HCT116 (cell line): ENCODE results near the gene RCN2. TPM values are rescaled to one million over a fixed set of nuclear protein-coding genes. Genes with fewer than 3 reads are reported as not detected.

Source experiments
- ATAC-seq: fragments of 200-7000 bp; cut with Tn5 transposase; 2 replicates; pipeline ENCODE4 v1.9.1; 2020; ENCODE audit warnings: mild to moderate bottlenecking, moderate library complexity
- BruUV-seq: library from RNA; stranded (reverse); fragments of 400-500 nt; replicated peaks from 2 replicates; lab custom pipeline; 2021; lab: Mats Ljungman, UMichigan
- CTCF ChIA-PET: fragments of 300-600 bp; sonication (Branson Sonifier 250); formaldehyde crosslinking; loops from one replicate; lab custom pipeline; 2021; ENCODE audit warnings: antibody characterized with exemption; lab: Charles Lee
- POLR2A ChIA-PET: fragments of 300-600, 350-600 bp; sonication (Branson Sonifier 250); formaldehyde crosslinking; loops from one replicate; lab custom pipeline; 2021; ENCODE audit warnings: antibody characterized with exemption; lab: Charles Lee
- RAD21 ChIA-PET, 2 experiments: fragments of 300-600 bp; sonication (Branson Sonifier 250); formaldehyde crosslinking; loops; one replicate each; lab custom pipeline; 2023; ENCODE audit warnings: low total read pairs in 2 of 2; ENCODE audit not compliant: uncharacterized antibody in 2 of 2, unreplicated experiment in 2 of 2, low non-redundant PET in 1 of 2; lab: Charles Lee
- DNase-seq: peaks from one replicate; pipeline ENCODE4 v3.0.0-alpha.2; 2010; ENCODE audit warnings: low read depth, low spot score
- H2AFZ ChIP-seq: fragments of 200-600 bp; shearing (Covaris generic), sonication (generic); 2 replicates; pipeline ENCODE4 v1.6.1; 2017; ENCODE audit warnings: low read depth, mixed run types, mixed read lengths, antibody characterized with exemption, low read length; ENCODE audit not compliant: poor library complexity, severe bottlenecking
- H3K27ac ChIP-seq: 2 replicates; pipeline ENCODE4 v1.5.1; 2012; ENCODE audit warnings: low read depth, low read length
- H3K27me3 ChIP-seq: fragments of 200-600 bp; sonication (generic); 2 replicates; pipeline ENCODE4 v1.6.1; 2016; ENCODE audit warnings: mixed run types, low read length, mixed read lengths; ENCODE audit not compliant: insufficient read depth
- H3K36me3 ChIP-seq, 2 experiments: fragments of 200-500 bp in 1 of 2; fragments of 200-600 bp in 1 of 2; sonication (Bioruptor generic) in 1 of 2; sonication (generic) in 1 of 2; 2 replicates each; pipeline versions ENCODE4 v1.5.1 to v1.6.1; 2014 to 2016; ENCODE audit warnings: low read length in 2 of 2, inconsistent platforms in 1 of 2, mixed read lengths in 1 of 2, mixed run types in 1 of 2; ENCODE audit not compliant: insufficient read depth in 2 of 2, control insufficient read depth in 1 of 2
- H3K4me1 ChIP-seq, 2 experiments: fragments of 200-600 bp in 1 of 2; sonication (generic) in 1 of 2; 2 replicates each; pipeline versions ENCODE4 v1.5.1 to v1.6.1; 2012 to 2017; ENCODE audit warnings: low read length in 2 of 2, inconsistent platforms in 1 of 2, mild to moderate bottlenecking in 1 of 2, mixed read lengths in 1 of 2, mixed run types in 1 of 2, moderate library complexity in 1 of 2; ENCODE audit not compliant: insufficient read depth in 2 of 2, control insufficient read depth in 1 of 2
- H3K4me2 ChIP-seq: fragments of 200-600 bp; sonication (generic); 2 replicates; pipeline ENCODE4 v1.6.1; 2017; ENCODE audit warnings: mixed run types, low read length, mixed read lengths
- H3K4me3 ChIP-seq, 2 experiments: fragments of 200-600 bp in 1 of 2; sonication (generic) in 1 of 2; replicated peaks in 1 of 2; 2 replicates each; pipeline ENCODE4 v1.5.1; 2011 to 2016; ENCODE audit warnings: low read length in 2 of 2, control low read depth in 1 of 2, low read depth in 1 of 2, mild to moderate bottlenecking in 1 of 2, mixed read lengths in 1 of 2, mixed run types in 1 of 2
- H3K79me2 ChIP-seq: fragments of 200-600 bp; sonication (generic); 2 replicates; pipeline ENCODE4 v1.6.1; 2017; ENCODE audit warnings: mild to moderate bottlenecking, mixed run types, low read length, moderate library complexity, mixed read lengths; ENCODE audit not compliant: insufficient read depth
- H3K9ac ChIP-seq: fragments of 200-600 bp; sonication (generic); 2 replicates; pipeline ENCODE4 v1.6.1; 2016; ENCODE audit warnings: low read length, mixed read lengths
- H3K9me2 ChIP-seq: fragments of 200-600 bp; sonication (generic), shearing (Covaris generic); 2 replicates; pipeline ENCODE4 v1.6.1; 2017; ENCODE audit warnings: mixed run types, mild to moderate bottlenecking, moderate library complexity; ENCODE audit not compliant: insufficient read depth
- H3K9me3 ChIP-seq, 2 experiments: fragments of 200-500 bp in 1 of 2; fragments of 200-600 bp in 1 of 2; sonication (Bioruptor generic) in 1 of 2; sonication (generic) in 1 of 2; 2 replicates each; pipeline ENCODE4 v1.6.1; 2014 to 2017; ENCODE audit warnings: low read length in 2 of 2, mixed read lengths in 2 of 2, inconsistent platforms in 1 of 2, low read depth in 1 of 2, mild to moderate bottlenecking in 1 of 2, mixed run types in 1 of 2, moderate library complexity in 1 of 2; ENCODE audit not compliant: control insufficient read depth in 1 of 2, insufficient read depth in 1 of 2
- H4K20me1 ChIP-seq: fragments of 200-600 bp; sonication (generic), shearing (Covaris generic); 2 replicates; pipeline ENCODE4 v1.6.1; 2017; ENCODE audit warnings: mixed run types, mild to moderate bottlenecking, moderate library complexity; ENCODE audit not compliant: insufficient read depth
- CEBPB ChIP-seq: IDR thresholded peaks from 2 replicates; pipeline ENCODE4 v1.6.1; 2012; ENCODE audit warnings: low read depth
- FOSL1 ChIP-seq: IDR thresholded peaks from 2 replicates; pipeline ENCODE4 v1.6.1; 2012; ENCODE audit warnings: low read depth
- YY1 ChIP-seq: IDR thresholded peaks from 2 replicates; pipeline ENCODE4 v1.6.1; 2011; ENCODE audit warnings: low read length, low read depth, moderate library complexity, mild to moderate bottlenecking; ENCODE audit not compliant: insufficient replicate concordance; ENCODE audit errors: extremely low read depth
- ZFX ChIP-seq: fragments of 450-650 bp; IDR thresholded peaks from 2 replicates; pipeline ENCODE4 v1.6.1; 2017
- ZNF274 ChIP-seq: fragments of 200-500 bp; sonication (Bioruptor generic); IDR thresholded peaks from 2 replicates; pipeline ENCODE4 v1.6.1; 2014; ENCODE audit warnings: mild to moderate bottlenecking, low read depth, low read length, inconsistent platforms
- intact Hi-C: fragments of 100-400 bp; cut with micrococcal nuclease; formaldehyde crosslinking; loops from 2 replicates; pipeline ENCODE4 v1.10.0; 2022
- total RNA-seq: library from RNA; stranded (reverse); gene quantifications from one replicate; pipeline ENCODE4 v1.2.1, GENCODE V29; 2021; ENCODE audit not compliant: unreplicated experiment
- TF ChIP-seq, protein P1 (sequence below): IDR thresholded peaks from 2 replicates; pipeline ENCODE4 v1.6.1; 2012; ENCODE audit warnings: low read depth
- TF ChIP-seq, protein P2 (sequence below): IDR thresholded peaks from 2 replicates; pipeline ENCODE4 v1.6.1; 2012

RCN2 gene
- total RNA-seq, 1 experiment from 2014 or later, result 71.5 TPM

DNA sequence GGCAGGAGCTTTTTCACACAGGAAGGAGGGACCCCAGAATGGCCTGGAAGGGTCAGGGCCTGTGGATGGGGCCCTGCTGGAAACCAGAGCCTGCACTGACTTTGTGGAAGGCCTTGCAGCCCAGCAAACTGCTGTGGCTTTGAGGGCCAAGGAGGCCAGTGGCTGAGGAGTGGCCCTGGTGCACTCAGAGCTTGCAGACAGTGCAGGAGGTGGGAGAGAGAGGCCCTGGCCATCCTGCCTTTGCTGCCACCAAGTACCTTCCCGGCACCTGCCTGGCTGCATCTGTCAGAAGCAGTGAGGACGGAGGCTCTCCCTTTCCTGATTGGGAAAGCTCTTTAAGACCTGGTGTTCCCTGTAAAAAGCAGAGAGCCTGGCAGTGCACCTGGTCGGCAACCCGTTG, 69.8 kb downstream of the RCN2 start:
- Histone ChIP-seq H2AFZ (no peak overlapping the region), H3K27ac (no peak overlapping the region), H3K4me3 (no peak overlapping the region), H3K36me3 (no peaks in the 10 kb centered on the region), H4K20me1 (no peaks in the 10 kb centered on the region), H3K4me1 (no peaks in the 10 kb centered on the region), H3K79me2 (no peaks in the 10 kb centered on the region), H3K9ac (no peak overlapping the region), H3K4me2 (no peak overlapping the region), H3K27me3 (no peaks in the 10 kb centered on the region), H3K9me3 (no peaks in the 10 kb centered on the region), H3K9me2 (no peaks in the 10 kb centered on the region)
- no peak for TF ChIP-seq ZFX
- TF ChIP-seq, protein P1, sequence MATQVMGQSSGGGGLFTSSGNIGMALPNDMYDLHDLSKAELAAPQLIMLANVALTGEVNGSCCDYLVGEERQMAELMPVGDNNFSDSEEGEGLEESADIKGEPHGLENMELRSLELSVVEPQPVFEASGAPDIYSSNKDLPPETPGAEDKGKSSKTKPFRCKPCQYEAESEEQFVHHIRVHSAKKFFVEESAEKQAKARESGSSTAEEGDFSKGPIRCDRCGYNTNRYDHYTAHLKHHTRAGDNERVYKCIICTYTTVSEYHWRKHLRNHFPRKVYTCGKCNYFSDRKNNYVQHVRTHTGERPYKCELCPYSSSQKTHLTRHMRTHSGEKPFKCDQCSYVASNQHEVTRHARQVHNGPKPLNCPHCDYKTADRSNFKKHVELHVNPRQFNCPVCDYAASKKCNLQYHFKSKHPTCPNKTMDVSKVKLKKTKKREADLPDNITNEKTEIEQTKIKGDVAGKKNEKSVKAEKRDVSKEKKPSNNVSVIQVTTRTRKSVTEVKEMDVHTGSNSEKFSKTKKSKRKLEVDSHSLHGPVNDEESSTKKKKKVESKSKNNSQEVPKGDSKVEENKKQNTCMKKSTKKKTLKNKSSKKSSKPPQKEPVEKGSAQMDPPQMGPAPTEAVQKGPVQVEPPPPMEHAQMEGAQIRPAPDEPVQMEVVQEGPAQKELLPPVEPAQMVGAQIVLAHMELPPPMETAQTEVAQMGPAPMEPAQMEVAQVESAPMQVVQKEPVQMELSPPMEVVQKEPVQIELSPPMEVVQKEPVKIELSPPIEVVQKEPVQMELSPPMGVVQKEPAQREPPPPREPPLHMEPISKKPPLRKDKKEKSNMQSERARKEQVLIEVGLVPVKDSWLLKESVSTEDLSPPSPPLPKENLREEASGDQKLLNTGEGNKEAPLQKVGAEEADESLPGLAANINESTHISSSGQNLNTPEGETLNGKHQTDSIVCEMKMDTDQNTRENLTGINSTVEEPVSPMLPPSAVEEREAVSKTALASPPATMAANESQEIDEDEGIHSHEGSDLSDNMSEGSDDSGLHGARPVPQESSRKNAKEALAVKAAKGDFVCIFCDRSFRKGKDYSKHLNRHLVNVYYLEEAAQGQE, result no peak
- no peak for TF ChIP-seq CEBPB
- TF ChIP-seq, protein P2, sequence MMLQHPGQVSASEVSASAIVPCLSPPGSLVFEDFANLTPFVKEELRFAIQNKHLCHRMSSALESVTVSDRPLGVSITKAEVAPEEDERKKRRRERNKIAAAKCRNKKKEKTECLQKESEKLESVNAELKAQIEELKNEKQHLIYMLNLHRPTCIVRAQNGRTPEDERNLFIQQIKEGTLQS, result no peak
- TF ChIP-seq ZNF274, result no peak
- TF ChIP-seq YY1, result no peak
- no peak for TF ChIP-seq FOSL1
- no TSS peak for BruUV-seq
- no peak for DNase-seq
- RAD21 ChIA-PET, result no interaction called here
- CTCF ChIA-PET, result no interaction called here
- POLR2A ChIA-PET, result no interaction called here
- no peak for ATAC-seq
- intact Hi-C loops, result no loop called here
